HepG2 (cell line): ENCODE measurements around the gene ANO1. TPM values are rescaled to one million over a fixed set of nuclear protein-coding genes. Genes with fewer than 3 reads are reported as not detected.

Experiments used
- ATAC-seq: fragments of 200-7000 bp; cut with Tn5 transposase; 3 replicates; pipeline ENCODE4 v1.9.1; 2020; ENCODE audit warnings: mild to moderate bottlenecking, moderate library complexity
- BruUV-seq: library from RNA; stranded (reverse); fragments of 400-500 nt; replicated peaks from 2 replicates; lab custom pipeline; 2021; lab: Mats Ljungman, UMichigan
- CTCF ChIA-PET: fragments of 300-600 bp; formaldehyde crosslinking; extraction: SDS; loops from one replicate; lab custom pipeline; 2021; ENCODE audit warnings: low total read pairs, inconsistent platforms, low intra/inter-chr PET ratio; lab: Yijun Ruan, JAX
- POLR2A ChIA-PET: fragments of 350-600 bp; sonication (Branson Sonifier 250); formaldehyde crosslinking; loops from one replicate; lab custom pipeline; 2020; ENCODE audit warnings: antibody characterized with exemption, inconsistent platforms; lab: Yijun Ruan, JAX
- DNase-seq: peaks from one replicate; pipeline ENCODE4 v3.0.0-alpha.2; 2015; ENCODE audit warnings: low spot score
- FAIRE-seq: peaks from 3 replicates; lab custom pipeline; 2011; peaks lifted over from hg19 to GRCh38; lab: Jason Lieb, UNC
- H2AFZ ChIP-seq: one replicate; pipeline ENCODE4 v1.6.1; 2011; ENCODE audit warnings: low read length, inconsistent platforms
- H3K27ac ChIP-seq: fragments of 300-600 bp; 3 replicates; pipeline ENCODE4 v1.8.0; 2011; ENCODE audit warnings: mixed run types, mild to moderate bottlenecking, mixed read lengths, low read length, inconsistent platforms; ENCODE audit not compliant: insufficient read depth; ENCODE audit errors: extremely low read length
- H3K27me3 ChIP-seq, 2 experiments: fragments of 200-600 bp in 1 of 2; 2 replicates in 1 of 2; 3 replicates in 1 of 2; pipeline versions ENCODE4 v1.6.0 to v1.8.0; 2011; ENCODE audit warnings: low read length in 2 of 2, mild to moderate bottlenecking in 2 of 2, moderate library complexity in 2 of 2, inconsistent platforms in 1 of 2; ENCODE audit not compliant: insufficient read depth in 2 of 2, control insufficient read depth in 1 of 2
- H3K36me3 ChIP-seq, 2 experiments: fragments of 200-600 bp in 1 of 2; replicated peaks in 1 of 2; 2 replicates in 1 of 2; 3 replicates in 1 of 2; pipeline versions ENCODE4 v1.5.1 to v1.8.0; 2011; ENCODE audit warnings: low read length in 2 of 2, inconsistent platforms in 1 of 2; ENCODE audit not compliant: insufficient read depth in 2 of 2, control insufficient read depth in 1 of 2
- H3K4me1 ChIP-seq: 2 replicates; pipeline ENCODE4 v1.5.1; 2012; ENCODE audit warnings: low read length, inconsistent platforms; ENCODE audit not compliant: insufficient read depth
- H3K4me2 ChIP-seq: 2 replicates; pipeline ENCODE4 v1.6.0; 2011; ENCODE audit warnings: low read depth, low read length, inconsistent platforms
- H3K4me3 ChIP-seq, 3 experiments: fragments of 200-600 bp in 1 of 3; sonication (generic), shearing (Covaris generic) in 1 of 3; replicated peaks in 1 of 3; 2 replicates each; pipeline ENCODE4 v1.5.1; 2011 to 2016; ENCODE audit warnings: low read length in 3 of 3, inconsistent platforms in 2 of 3, low read depth in 2 of 3, mild to moderate bottlenecking in 2 of 3, control low read depth in 1 of 3, mixed read lengths in 1 of 3; ENCODE audit not compliant: insufficient read depth in 1 of 3
- H3K79me2 ChIP-seq: one replicate; pipeline ENCODE4 v1.6.1; 2011; ENCODE audit warnings: low read length, inconsistent platforms; ENCODE audit not compliant: insufficient read depth
- H3K9ac ChIP-seq: 2 replicates; pipeline ENCODE4 v1.6.0; 2011; ENCODE audit warnings: mild to moderate bottlenecking, low read depth, low read length, inconsistent platforms; ENCODE audit not compliant: insufficient read depth
- H3K9me3 ChIP-seq: 2 replicates; pipeline ENCODE4 v1.5.1; 2012; ENCODE audit warnings: mild to moderate bottlenecking, low read length
- H4K20me1 ChIP-seq: 2 replicates; pipeline ENCODE4 v1.6.0; 2011; ENCODE audit warnings: inconsistent platforms, mild to moderate bottlenecking, low read length, moderate library complexity; ENCODE audit not compliant: insufficient read depth
- ARNTL ChIP-seq: sonication (generic); formaldehyde crosslinking; IDR thresholded peaks from 2 replicates; pipeline ENCODE4 v1.4.0; 2020; ENCODE audit warnings: mild to moderate bottlenecking, missing genetic modification reagents
- ERF ChIP-seq: IDR thresholded peaks from 2 replicates; pipeline ENCODE4 v1.6.1; 2018; ENCODE audit warnings: missing biosample characterization, missing genetic modification reagents
- SRF ChIP-seq: IDR thresholded peaks from 2 replicates; pipeline ENCODE4 v1.6.1; 2011; ENCODE audit warnings: mild to moderate bottlenecking, low read depth, low read length, moderate library complexity
- ZFP1 ChIP-seq: IDR thresholded peaks from 2 replicates; pipeline ENCODE4 v1.6.1; 2016
- ZNF143 ChIP-seq: sonication (generic); formaldehyde crosslinking; IDR thresholded peaks from 2 replicates; pipeline ENCODE4 v1.4.0; 2020; ENCODE audit warnings: missing genetic modification reagents
- ZNF749 ChIP-seq: sonication (generic); formaldehyde crosslinking; IDR thresholded peaks from 2 replicates; pipeline ENCODE4 v1.8.0; 2022; ENCODE audit warnings: mild to moderate bottlenecking, missing genetic modification reagents, moderate library complexity, borderline replicate concordance
- WGBS: methylation state at CpG from one replicate; pipeline ENCODE4 v1.1.6; 2017; ENCODE audit warnings: low lambda C conversion rate; 5-methylcytosine and 5-hydroxymethylcytosine counted together
- in situ Hi-C: cut with HindIII; loops from 2 replicates; pipeline ENCODE4 v1.10.0; 2017; ENCODE audit warnings: low pct_unique_long_range_greater_than_20kb; ENCODE audit not compliant: extremely low pct_ligation_motif_present
- intact Hi-C: fragments of 100-400 bp; cut with micrococcal nuclease; formaldehyde crosslinking; loops from one replicate; pipeline ENCODE4 v1.10.0; 2022; ENCODE audit not compliant: unreplicated experiment
- polyA plus RNA-seq, 8 experiments: library from polyadenylated mRNA; depleted of rRNA in 3 of 8; stranded (reverse) in 7 of 8; unstranded in 1 of 8; fragments of >200 nt; fragmentation: Illumina TruSeq in 4 of 8; extraction: Trizol in 4 of 8; gene quantifications; 2 replicates each; pipeline versions ENCODE4 v1.2.1 to v1.2.3, GENCODE V29; 2011 to 2016; ENCODE audit warnings: low read depth in 4 of 8, missing spikeins in 1 of 8, mixed read lengths in 1 of 8; ENCODE audit not compliant: insufficient read depth in 1 of 8
- total RNA-seq, 5 experiments: library from RNA; depleted of rRNA; stranded (reverse); fragments of >200 nt; fragmentation: Illumina TruSeq; extraction: Trizol; gene quantifications; 2 replicates each; pipeline ENCODE4 v1.2.3, GENCODE V29; 2016; ENCODE audit warnings: low read depth in 1 of 5
- TF ChIP-seq, protein P1 (sequence below): sonication (generic); formaldehyde crosslinking; IDR thresholded peaks from 2 replicates; pipeline ENCODE4 v1.4.0; 2020; ENCODE audit warnings: missing genetic modification reagents; ENCODE audit errors: not compliant biosample characterization
- TF ChIP-seq, protein P2 (sequence below): sonication (generic); formaldehyde crosslinking; IDR thresholded peaks from 2 replicates; pipeline ENCODE4 v1.8.1; 2022; ENCODE audit warnings: mild to moderate bottlenecking, missing genetic modification reagents
- TF ChIP-seq, protein P3 (sequence below): sonication (generic); formaldehyde crosslinking; IDR thresholded peaks from one replicate; pipeline ENCODE4 v1.5.1; 2020; ENCODE audit warnings: mild to moderate bottlenecking, missing genetic modification reagents; ENCODE audit errors: not compliant biosample characterization

ANO1 gene
- total and polyA plus RNA-seq, 2 of the 13 experiments (the other 11 are each of a cell fraction or from before 2014, with no cell fraction given): not detected

DNA sequence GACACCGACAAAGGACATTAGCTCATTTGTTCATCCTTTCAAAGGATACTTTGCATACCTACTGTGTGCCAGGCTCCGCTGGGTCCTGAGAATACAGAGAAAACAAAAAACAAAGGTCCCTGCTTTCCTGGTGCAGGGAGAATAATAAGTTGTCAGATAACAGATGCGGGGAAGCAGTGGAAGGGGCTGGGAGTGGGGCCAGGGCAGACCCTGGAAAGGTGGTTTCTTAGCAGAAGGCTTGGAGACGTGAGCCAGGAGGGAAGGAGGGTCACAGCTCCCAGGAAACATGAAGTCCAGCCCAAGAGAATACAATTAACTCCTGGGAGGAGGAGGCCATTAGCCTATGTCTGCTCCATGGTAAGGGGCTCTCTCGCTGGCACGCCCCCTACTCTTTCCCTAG is 9.8 kb upstream of the ANO1 start:
- Histone ChIP-seq H3K27ac (no peak overlapping the region), H4K20me1 (no peaks in the 10 kb centered on the region; the same call in 1 of the 2 replicates), H3K4me1 (peaks cover 10% of the 10 kb centered on the region), H3K9me3 (no peaks in the 10 kb centered on the region), H3K27me3 (peaks cover 11 to 85% of the 10 kb centered on the region in 2 experiments), H2AFZ (no peak overlapping the region), H3K79me2 (no peaks in the 10 kb centered on the region), H3K36me3 (no peaks in the 10 kb centered on the region), H3K4me2 (no peak overlapping the region), H3K9ac (no peak overlapping the region), H3K4me3 (no peak overlapping the region)
- in situ Hi-C loops: no loop called here
- BruUV-seq: no TSS peak
- no peak for FAIRE-seq
- 15% methylated on average over 5 of the region's 6 CpGs for WGBS
- ChIA-PET POLR2A (no interaction called here), CTCF (no interaction called here)
- TF ChIP-seq ERF: no peak
- TF ChIP-seq ZNF749 (CRISPR knock-in tag): no peak
- TF ChIP-seq, protein P1, sequence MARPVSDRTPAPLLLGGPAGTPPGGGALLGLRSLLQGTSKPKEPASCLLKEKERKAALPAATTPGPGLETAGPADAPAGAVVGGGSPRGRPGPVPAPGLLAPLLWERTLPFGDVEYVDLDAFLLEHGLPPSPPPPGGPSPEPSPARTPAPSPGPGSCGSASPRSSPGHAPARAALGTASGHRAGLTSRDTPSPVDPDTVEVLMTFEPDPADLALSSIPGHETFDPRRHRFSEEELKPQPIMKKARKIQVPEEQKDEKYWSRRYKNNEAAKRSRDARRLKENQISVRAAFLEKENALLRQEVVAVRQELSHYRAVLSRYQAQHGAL (CRISPR knock-in tag): no peak
- TF ChIP-seq, protein P2, sequence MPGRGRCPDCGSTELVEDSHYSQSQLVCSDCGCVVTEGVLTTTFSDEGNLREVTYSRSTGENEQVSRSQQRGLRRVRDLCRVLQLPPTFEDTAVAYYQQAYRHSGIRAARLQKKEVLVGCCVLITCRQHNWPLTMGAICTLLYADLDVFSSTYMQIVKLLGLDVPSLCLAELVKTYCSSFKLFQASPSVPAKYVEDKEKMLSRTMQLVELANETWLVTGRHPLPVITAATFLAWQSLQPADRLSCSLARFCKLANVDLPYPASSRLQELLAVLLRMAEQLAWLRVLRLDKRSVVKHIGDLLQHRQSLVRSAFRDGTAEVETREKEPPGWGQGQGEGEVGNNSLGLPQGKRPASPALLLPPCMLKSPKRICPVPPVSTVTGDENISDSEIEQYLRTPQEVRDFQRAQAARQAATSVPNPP (CRISPR knock-in tag): no peak
- no peak for TF ChIP-seq ZNF143 (CRISPR knock-in tag)
- TF ChIP-seq SRF: no peak
- TF ChIP-seq, protein P3, sequence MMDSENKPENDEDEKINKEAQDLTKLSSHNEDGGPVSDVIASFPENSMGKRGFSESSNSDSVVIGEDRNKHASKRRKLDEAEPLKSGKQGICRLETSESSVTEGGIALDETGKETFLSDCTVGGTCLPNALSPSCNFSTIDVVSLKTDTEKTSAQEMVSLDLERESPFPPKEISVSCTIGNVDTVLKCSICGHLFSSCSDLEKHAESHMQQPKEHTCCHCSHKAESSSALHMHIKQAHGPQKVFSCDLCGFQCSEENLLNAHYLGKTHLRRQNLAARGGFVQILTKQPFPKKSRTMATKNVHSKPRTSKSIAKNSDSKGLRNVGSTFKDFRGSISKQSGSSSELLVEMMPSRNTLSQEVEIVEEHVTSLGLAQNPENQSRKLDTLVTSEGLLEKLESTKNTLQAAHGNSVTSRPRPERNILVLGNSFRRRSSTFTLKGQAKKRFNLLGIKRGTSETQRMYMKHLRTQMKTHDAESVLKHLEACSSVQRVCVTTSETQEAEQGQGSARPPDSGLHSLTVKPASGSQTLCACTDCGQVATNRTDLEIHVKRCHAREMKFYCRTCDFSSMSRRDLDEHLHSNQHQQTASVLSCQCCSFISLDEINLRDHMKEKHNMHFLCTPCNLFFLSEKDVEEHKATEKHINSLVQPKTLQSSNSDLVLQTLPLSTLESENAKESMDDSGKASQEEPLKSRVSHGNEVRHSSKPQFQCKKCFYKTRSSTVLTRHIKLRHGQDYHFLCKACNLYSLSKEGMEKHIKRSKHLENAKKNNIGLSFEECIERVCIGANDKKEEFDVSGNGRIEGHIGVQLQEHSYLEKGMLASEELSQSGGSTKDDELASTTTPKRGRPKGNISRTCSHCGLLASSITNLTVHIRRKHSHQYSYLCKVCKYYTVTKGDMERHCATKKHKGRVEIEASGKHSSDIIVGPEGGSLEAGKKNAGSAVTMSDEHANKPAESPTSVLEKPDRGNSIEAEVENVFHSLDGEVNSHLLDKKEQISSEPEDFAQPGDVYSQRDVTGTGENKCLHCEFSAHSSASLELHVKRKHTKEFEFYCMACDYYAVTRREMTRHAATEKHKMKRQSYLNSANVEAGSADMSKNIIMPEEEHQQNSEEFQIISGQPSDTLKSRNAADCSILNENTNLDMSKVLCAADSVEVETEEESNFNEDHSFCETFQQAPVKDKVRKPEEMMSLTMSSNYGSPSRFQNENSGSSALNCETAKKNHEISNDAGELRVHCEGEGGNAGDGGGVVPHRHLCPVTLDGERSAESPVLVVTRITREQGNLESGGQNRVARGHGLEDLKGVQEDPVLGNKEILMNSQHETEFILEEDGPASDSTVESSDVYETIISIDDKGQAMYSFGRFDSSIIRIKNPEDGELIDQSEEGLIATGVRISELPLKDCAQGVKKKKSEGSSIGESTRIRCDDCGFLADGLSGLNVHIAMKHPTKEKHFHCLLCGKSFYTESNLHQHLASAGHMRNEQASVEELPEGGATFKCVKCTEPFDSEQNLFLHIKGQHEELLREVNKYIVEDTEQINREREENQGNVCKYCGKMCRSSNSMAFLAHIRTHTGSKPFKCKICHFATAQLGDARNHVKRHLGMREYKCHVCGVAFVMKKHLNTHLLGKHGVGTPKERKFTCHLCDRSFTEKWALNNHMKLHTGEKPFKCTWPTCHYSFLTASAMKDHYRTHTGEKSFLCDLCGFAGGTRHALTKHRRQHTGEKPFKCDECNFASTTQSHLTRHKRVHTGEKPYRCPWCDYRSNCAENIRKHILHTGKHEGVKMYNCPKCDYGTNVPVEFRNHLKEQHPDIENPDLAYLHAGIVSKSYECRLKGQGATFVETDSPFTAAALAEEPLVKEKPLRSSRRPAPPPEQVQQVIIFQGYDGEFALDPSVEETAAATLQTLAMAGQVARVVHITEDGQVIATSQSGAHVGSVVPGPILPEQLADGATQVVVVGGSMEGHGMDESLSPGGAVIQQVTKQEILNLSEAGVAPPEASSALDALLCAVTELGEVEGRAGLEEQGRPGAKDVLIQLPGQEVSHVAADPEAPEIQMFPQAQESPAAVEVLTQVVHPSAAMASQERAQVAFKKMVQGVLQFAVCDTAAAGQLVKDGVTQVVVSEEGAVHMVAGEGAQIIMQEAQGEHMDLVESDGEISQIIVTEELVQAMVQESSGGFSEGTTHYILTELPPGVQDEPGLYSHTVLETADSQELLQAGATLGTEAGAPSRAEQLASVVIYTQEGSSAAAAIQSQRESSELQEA (CRISPR knock-in tag): no peak
- TF ChIP-seq ARNTL: no peak
- TF ChIP-seq ZFP1 (CRISPR knock-in tag): no peak
- ATAC-seq: no peak
- intact Hi-C loops: no loop called here
- no peak for DNase-seq
